Upper lobe of left lung (tissue), 6 donors: ENCODE results near the gene TRIM37. TPM values are rescaled to one million over a fixed set of nuclear protein-coding genes. Genes with fewer than 3 reads are reported as not detected.
A peak's percentile ranks its signal among the peaks of the same experiment; 100 is the strongest.
"Not testable (repeated sequence)": the region's sequence is repeated elsewhere in the genome, so short reads cannot be mapped to it uniquely, and the experiment has no call there.

Experiments used
- ATAC-seq, 2 donors: fragments of 200-7000 bp; cut with Tn5 transposase; one replicate each; pipeline ENCODE4 v1.9.1; 2022; ENCODE audit warnings: mild to moderate bottlenecking in 2 of 2, moderate library complexity in 2 of 2; ENCODE audit not compliant: low FRiP score in 2 of 2
- DNase-seq, 2 donors: peaks; one replicate each; pipeline ENCODE4 v3.0.0-alpha.2; 2019 to 2020
- H3K27ac ChIP-seq, 4 donors: fragments of 200-600 bp; sonication (generic); one replicate each; pipeline ENCODE4 v1.5.1; 2016 to 2019
- H3K27me3 ChIP-seq, 4 donors: fragments of 200-600 bp; sonication (generic); one replicate each; pipeline ENCODE4 v1.5.1; 2017 to 2019
- H3K36me3 ChIP-seq, 4 donors: fragments of 200-600 bp; sonication (generic); one replicate each; pipeline ENCODE4 v1.5.1; 2016 to 2019
- H3K4me1 ChIP-seq, 4 donors: fragments of 200-600 bp; sonication (generic); one replicate each; pipeline ENCODE4 v1.5.1; 2018 to 2019
- H3K4me3 ChIP-seq, 4 donors: fragments of 200-600 bp; sonication (generic); one replicate each; pipeline ENCODE4 v1.5.1; 2017 to 2019; ENCODE audit warnings: mild to moderate bottlenecking in 2 of 4, moderate library complexity in 1 of 4
- H3K9me3 ChIP-seq, 4 donors: fragments of 200-600 bp; sonication (generic); one replicate each; pipeline ENCODE4 v1.5.1; 2018 to 2019
- CTCF ChIP-seq, 6 experiments: fragments of 450-650 bp in 4 of 6; fragments of 200-600 bp in 2 of 6; sonication (generic) in 2 of 6; IDR thresholded peaks; one replicate each; pipeline ENCODE4 v1.5.1; 2016 to 2019; ENCODE audit warnings: antibody characterized with exemption in 6 of 6
- EP300 ChIP-seq, 4 donors: sonication (generic); formaldehyde crosslinking; IDR thresholded peaks; one replicate each; pipeline ENCODE4 v1.5.1; 2017; ENCODE audit warnings: antibody characterized with exemption in 4 of 4, control low read depth in 2 of 4
- POLR2A ChIP-seq, 4 donors: fragments of 450-650 bp; IDR thresholded peaks; one replicate each; pipeline ENCODE4 v1.5.1; 2016 to 2017; ENCODE audit warnings: antibody characterized with exemption in 4 of 4, mild to moderate bottlenecking in 2 of 4
- POLR2AphosphoS5 ChIP-seq, 2 donors: sonication (generic); formaldehyde crosslinking; IDR thresholded peaks; one replicate each; pipeline ENCODE4 v1.5.1; 2017; ENCODE audit warnings: antibody characterized with exemption in 2 of 2
- WGBS, 2 donors: methylation state at CpG; one replicate each; pipeline ENCODE4 v1.1.5; 2017 to 2018; 5-methylcytosine and 5-hydroxymethylcytosine counted together
- total RNA-seq, 6 donors: library from RNA; depleted of rRNA in 4 of 6; stranded (reverse); fragments of >200 nt in 4 of 6; gene quantifications; one replicate each; pipeline versions ENCODE4 v1.1.0 to v1.2.1, GENCODE V29; 2016 to 2021
- donor health status: DM: no; HTN: no; CAD: no; lungs with moderate emphysema.
- donor health status: DM: no; HTN: yes; CAD: no; lungs with severe emphysema.

TRIM37 gene
- total RNA-seq, 6 donors from 2014 or later: 13.0 to 30.4 (median 21.5) TPM

GRCh38 chr17:58956997-58957724, 149.5 kb downstream of the TRIM37 start:
- WGBS, 2 donors: 74 to 83% methylated on average over 2 of the region's 2 CpGs
- ATAC-seq (no peak), DNase-seq (no peak)
- no peak overlapping the region for H3K27ac ChIP-seq
- TF ChIP-seq CTCF (IDR thresholded peaks at IDR 0.05) (no peak), POLR2AphosphoS5 (IDR thresholded peaks at IDR 0.05) (no peak), POLR2A (IDR thresholded peaks at IDR 0.05) (no peak), EP300 (IDR thresholded peaks at IDR 0.05) (no peak)
- no peak overlapping the region for H3K4me3 ChIP-seq
- peaks cover 0 to 3% (median 0%) of the 10 kb centered on the region in 4 donors for H3K4me1 ChIP-seq
- no peaks in the 10 kb centered on the region for H3K27me3 ChIP-seq
- no peaks in the 10 kb centered on the region for H3K36me3 ChIP-seq
- no peaks in the 10 kb centered on the region for H3K9me3 ChIP-seq

- not testable (repeated sequence) for H3K4me1 ChIP-seq, H3K27ac ChIP-seq, ATAC-seq, H3K4me3 ChIP-seq, H3K27me3 ChIP-seq, H3K36me3 ChIP-seq, DNase-seq
- WGBS, 2 donors: 88 to 90% methylated on average over 2 of the region's 2 CpGs
- H3K9me3 ChIP-seq: peaks cover 8 to 17% (median 13%) of the 10 kb centered on the region in 4 donors
Observed at GRCh38 chr17:58954358-58954757, 152.3 kb downstream of the TRIM37 start.

- Histone ChIP-seq H3K27me3 (no peaks in the 10 kb centered on the region), H3K27ac (no peak overlapping the region), H3K4me1 (no peaks in the 10 kb centered on the region), H3K9me3 (peaks cover 8 to 17% (median 16%) of the 10 kb centered on the region in 4 donors), H3K36me3 (no peaks in the 10 kb centered on the region), H3K4me3 (no peak overlapping the region)
- DNase-seq: peak in 1 of 2 donors; percentile 40
- TF ChIP-seq EP300 (IDR thresholded peaks at IDR 0.05): no peak
- no peak for TF ChIP-seq POLR2A (IDR thresholded peaks at IDR 0.05)
- TF ChIP-seq POLR2AphosphoS5 (IDR thresholded peaks at IDR 0.05): no peak
- TF ChIP-seq CTCF (IDR thresholded peaks at IDR 0.05): no peak
- WGBS, 2 donors: 49 to 56% methylated on average over 3 of the region's 3 CpGs
- no peak for ATAC-seq
Observed at GRCh38 chr17:58947824-58948223, 158.9 kb downstream of the TRIM37 start.

GRCh38 chr17:58947411-58947810, 159.3 kb downstream of the TRIM37 start:
- no peak for DNase-seq
- Histone ChIP-seq H3K27me3 (no peaks in the 10 kb centered on the region), H3K27ac (no peak overlapping the region), H3K36me3 (no peaks in the 10 kb centered on the region), H3K4me3 (no peak overlapping the region), H3K9me3 (peaks cover 8 to 17% (median 16%) of the 10 kb centered on the region in 4 donors), H3K4me1 (no peaks in the 10 kb centered on the region)
- no peak for ATAC-seq
- WGBS, 2 donors: 84 to 94% methylated on average over 3 of the region's 3 CpGs
- TF ChIP-seq POLR2A (IDR thresholded peaks at IDR 0.05) (no peak), POLR2AphosphoS5 (IDR thresholded peaks at IDR 0.05) (no peak), EP300 (IDR thresholded peaks at IDR 0.05) (no peak), CTCF (IDR thresholded peaks at IDR 0.05) (no peak)

- no peaks in the 10 kb centered on the region for H3K27me3 ChIP-seq
- H3K36me3 ChIP-seq: no peaks in the 10 kb centered on the region
- H3K9me3 ChIP-seq: peaks cover 0 to 4% (median 0%) of the 10 kb centered on the region in 4 donors
- H3K4me1 ChIP-seq: no peaks in the 10 kb centered on the region
- ATAC-seq: no peak
- WGBS, 2 donors: 87% methylated on average over 2 of the region's 2 CpGs
- no peak overlapping the region for H3K27ac ChIP-seq
- TF ChIP-seq CTCF (IDR thresholded peaks at IDR 0.05) (no peak), POLR2A (IDR thresholded peaks at IDR 0.05) (no peak), EP300 (IDR thresholded peaks at IDR 0.05) (no peak), POLR2AphosphoS5 (IDR thresholded peaks at IDR 0.05) (no peak)
- no peak overlapping the region for H3K4me3 ChIP-seq
- no peak for DNase-seq
Observed at GRCh38 chr17:58944166-58944565, 162.5 kb downstream of the TRIM37 start.
